Measurements from ENCODE around the gene ADCY10. TPM values are rescaled to one million over a fixed set of nuclear protein-coding genes. Genes with fewer than 3 reads are reported as not detected.

Gene ADCY10
- polyA plus RNA-seq, 4 donors = 0.24 to 0.66 (median 0.46) TPM

Other genes starting within 250 kb of the ADCY10 start
- gene MPZL1, start 192.2 kb downstream of the ADCY10 start, polyA plus RNA-seq (ENCODE audit: insufficient read length in 4 of 4) = 100 to 1,000 TPM; 125 to 145 (median 141) TPM
- 10 to 100 TPM; 78.6 to 82.7 (median 80.4) TPM for gene DCAF6, start 22.5 kb upstream of the ADCY10 start, polyA plus RNA-seq (ENCODE audit: insufficient read length in 4 of 4)
- 100 to 1,000 TPM; 210 to 225 (median 215) TPM for gene MPC2, start 22.9 kb upstream of the ADCY10 start, polyA plus RNA-seq (ENCODE audit: insufficient read length in 4 of 4)
- gene GPR161, start 222.8 kb upstream of the ADCY10 start, polyA plus RNA-seq (ENCODE audit: insufficient read length in 4 of 4) = 10 to 100 TPM; 20.0 to 23.3 (median 20.8) TPM